Germinal center (tissue), 1 donor: Measurements from ENCODE around the gene WDR49.
"Not testable (repeated sequence)": the region's sequence is repeated elsewhere in the genome, so short reads cannot be mapped to it uniquely, and the experiment has no call there.

Experiments
- DNase-seq: peaks from one replicate; pipeline ENCODE4 v3.0.0; 2012; ENCODE audit warnings: mixed read lengths, low spot score

Gene WDR49

DNA sequence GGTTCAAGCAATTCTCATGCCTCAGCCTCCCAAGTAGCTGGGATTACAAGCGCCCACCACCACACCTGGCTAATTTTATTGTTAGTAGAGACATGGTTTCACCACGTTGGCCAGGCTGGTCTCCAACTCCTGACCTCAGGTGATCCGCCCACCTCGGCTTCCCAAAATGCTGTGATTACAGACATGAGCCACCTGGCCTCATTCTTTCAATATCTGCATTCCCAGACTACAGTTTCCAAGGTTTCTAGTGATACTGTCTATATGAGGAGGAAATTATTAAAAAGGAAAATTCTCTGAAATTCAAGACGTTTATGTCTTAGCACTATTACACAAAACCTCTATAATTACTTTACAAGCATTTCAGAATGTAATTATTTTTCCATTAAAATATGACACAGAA is 39.5 kb downstream of the WDR49 start:
- DNase-seq, result not testable (repeated sequence)

- no peak for DNase-seq
These were observed 42.0 kb downstream of the WDR49 start for GRCh38 chr3:167611718-167612117.

- no peak for DNase-seq
These were observed 44.6 kb downstream of the WDR49 start for GRCh38 chr3:167609156-167609555.

DNA sequence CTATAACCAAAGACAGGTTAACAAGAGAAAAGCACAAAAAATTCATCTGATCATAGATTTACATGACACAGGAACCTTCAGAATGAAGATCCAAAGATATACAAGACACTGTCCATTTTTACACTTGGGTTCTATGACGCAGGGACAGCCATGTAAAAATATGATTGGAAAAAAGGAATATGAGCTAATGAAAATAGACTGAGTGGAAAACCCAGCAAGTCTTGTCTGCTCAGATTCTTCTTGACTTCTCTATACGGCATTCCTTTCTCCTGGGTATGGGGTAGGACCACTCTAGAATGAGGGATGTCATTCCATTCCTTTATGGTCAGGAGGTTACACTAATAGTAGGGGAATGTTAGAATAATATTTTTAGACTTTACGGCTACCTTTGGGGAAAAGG is 46.9 kb downstream of the WDR49 start:
- DNase-seq, result no peak

GRCh38 chr3:167605871-167606270 is 47.9 kb downstream of the WDR49 start:
- DNase-seq, result no peak

GRCh38 chr3:167602041-167602440 is 51.7 kb downstream of the WDR49 start:
- no peak for DNase-seq

DNA sequence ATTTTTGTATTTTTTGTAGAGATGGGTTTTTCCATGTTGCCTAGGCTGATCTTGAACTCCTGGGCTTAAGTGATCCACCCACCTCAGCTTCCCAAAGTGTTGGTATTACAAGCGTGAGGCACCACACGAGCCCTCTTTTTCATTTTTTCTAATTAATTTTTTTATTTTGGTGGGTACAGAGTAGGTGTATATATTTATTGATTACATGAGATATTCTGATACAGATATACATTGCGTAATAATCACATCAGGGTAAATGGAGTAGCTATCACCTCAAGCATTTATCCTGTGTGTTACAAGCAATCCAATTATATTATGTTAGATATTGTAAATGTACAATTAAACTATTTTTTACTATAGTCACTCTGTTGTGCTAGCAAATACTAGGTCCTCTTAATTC is 66.1 kb downstream of the WDR49 start:
- no peak for DNase-seq

GRCh38 chr3:167575000-167575600 is 78.6 kb downstream of the WDR49 start:
- no peak for DNase-seq

DNA sequence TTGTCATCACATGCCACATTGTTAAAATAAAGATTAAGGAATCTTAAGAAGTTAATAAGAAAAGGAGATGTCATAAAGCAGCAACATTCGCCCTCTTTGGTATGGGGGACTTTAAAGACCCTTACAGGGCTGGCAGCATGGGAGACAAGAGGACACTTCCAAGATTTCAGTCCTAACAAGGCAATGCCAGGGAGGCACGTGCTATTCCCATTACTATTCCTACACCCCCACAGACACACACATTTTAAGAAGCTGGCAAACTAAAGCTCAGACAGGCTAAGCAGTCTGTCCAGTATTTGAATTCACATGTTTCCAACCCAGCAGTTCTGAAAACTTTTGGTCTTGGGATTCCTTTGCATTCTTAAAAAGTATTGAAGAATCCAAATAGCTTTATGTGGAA is 80.8 kb downstream of the WDR49 start:
- DNase-seq, result no peak

DNA sequence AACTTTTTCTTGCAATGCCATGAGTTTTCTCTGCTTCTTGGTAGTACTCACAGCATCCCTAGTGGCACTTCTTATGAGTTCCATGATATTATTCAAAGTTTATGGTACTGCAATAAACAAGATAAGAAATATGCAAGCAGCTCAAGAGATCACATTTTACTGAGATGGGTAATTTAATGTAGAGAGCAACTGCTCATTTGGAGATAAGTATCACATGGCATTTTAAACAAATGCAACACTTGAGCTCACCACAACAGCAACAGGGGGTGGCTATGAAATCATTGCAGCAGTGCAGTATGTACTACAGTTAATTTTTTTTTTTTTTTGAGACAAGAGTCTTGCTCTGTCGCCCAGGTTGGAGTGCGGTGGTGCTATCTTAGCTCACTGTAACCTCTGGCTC is 85.1 kb downstream of the WDR49 start:
- DNase-seq, result no peak

DNA sequence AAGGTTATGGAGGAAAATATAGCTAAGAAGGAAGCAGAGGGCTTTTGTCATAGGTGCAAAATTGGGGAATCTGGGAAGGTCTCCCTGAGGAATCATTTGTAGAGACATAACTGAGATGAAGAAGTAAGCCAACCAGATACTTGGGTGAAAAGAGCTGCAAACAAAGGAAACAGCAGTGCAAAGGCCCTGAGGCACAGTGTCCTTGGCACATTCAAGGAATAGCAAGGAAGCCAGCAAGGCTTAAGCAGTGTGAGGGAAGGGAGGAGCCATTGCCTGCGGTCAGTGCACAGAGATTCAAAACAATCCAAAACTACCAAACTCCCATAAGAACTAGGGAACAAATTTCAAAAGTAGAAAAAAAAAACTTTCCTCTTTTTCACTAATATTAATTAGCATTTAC is 88.3 kb downstream of the WDR49 start:
- DNase-seq, result no peak

- no peak for DNase-seq
These were observed 89.1 kb downstream of the WDR49 start for GRCh38 chr3:167564612-167565011.

DNA sequence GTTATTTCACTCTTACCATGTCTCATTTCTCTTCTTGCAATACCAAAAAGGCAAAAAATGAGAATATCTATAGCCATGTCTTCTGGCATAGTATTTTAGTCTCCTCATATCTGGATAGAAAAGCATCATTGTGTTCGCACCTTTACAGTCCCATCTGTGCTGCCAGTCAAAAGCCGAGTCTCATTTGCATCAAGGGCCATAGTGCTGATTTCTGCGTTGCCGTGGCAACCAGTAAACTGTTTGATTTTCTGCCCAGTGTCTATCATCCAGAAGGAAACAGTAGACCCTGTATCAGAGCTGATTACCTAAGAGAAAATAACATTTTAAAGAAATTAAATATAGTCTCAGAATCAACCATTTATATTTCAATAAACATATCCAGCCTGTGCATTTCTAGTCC is 93.8 kb downstream of the WDR49 start:
- no peak for DNase-seq

GRCh38 chr3:167554898-167555297 is 98.8 kb downstream of the WDR49 start:
- no peak for DNase-seq

- no peak for DNase-seq
These were observed 115.7 kb downstream of the WDR49 start for GRCh38 chr3:167538081-167538480.

- DNase-seq, result no peak
These were observed 132.8 kb downstream of the WDR49 start for GRCh38 chr3:167521006-167521355.

GRCh38 chr3:167520266-167521005 is 133.3 kb downstream of the WDR49 start:
- no peak for DNase-seq

DNA sequence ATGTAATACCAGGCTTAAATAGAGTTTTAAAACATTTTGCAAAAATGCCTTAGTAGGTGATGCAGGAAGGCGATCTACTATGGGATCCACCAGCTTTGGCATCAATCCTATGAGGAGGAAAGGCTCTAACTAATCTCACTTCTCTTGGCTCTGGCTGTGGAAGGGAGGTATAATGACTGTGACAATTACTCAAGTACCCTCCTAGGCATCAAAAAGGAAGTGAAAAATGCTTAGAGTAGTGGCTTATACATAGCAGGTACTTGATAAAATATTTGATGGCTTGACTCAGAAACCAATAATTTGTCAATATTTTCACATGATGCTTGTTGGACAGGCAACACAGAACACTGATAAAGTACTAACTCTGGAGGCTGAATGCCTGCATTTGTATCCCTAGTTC is 145.8 kb downstream of the WDR49 start:
- no peak for DNase-seq

DNA sequence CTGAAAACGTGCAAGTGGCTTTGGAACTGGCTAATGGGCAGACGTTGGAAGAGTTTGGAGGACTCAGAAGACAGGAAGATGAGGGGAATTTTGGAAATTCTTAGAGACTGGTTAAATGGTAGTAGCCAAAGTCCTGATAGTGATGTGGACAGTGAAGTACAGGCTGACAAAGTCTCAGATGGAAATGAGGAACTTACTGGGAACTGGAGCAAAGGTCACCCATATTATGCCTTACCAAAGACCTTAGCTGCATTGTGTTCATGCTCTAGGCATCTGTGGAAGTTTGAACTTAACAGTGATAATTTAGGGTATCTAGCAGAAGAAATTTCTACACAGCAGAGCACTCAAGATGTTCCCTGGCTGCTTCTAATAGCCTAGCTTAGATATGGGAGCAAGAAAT is 151.3 kb downstream of the WDR49 start:
- DNase-seq, result no peak

DNA sequence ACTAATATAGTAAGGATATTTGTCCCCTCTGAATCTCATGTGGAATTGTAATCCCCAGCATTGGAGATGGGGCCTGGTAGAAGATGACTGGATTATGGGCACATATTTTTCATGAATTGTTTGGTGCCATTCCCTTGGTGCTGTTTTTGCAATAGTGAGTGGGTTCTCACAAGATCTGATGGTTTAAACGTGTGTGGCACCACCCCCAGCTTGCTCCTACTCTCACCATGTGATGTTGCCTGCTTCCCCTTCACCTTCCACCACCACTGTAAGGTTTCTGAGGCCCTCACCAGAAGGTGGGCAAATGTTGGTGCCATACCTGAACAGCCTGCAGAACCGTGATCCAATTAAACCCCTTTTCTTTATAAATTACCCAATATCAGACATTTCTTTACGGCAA is 151.8 kb downstream of the WDR49 start:
- no peak for DNase-seq

DNA sequence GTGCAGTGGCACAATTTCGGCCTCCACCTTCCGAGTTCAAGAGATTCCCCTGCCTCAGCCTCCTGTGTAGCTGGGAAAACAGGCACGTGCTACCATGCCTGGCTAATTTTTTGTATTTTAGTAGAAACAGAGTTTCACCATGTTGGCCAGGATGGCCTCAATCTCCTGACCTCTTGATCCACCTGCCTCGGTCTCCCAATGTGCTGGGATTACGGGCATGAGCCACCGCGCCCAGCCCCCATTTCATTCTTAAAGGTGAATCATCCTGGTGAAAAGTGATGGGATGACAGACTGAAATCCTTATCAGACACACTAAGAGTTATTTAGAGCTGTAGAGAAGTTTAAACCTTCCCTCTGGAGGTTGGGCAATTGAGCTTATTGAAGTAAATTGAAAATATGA is 155.8 kb downstream of the WDR49 start:
- no peak for DNase-seq

DNA sequence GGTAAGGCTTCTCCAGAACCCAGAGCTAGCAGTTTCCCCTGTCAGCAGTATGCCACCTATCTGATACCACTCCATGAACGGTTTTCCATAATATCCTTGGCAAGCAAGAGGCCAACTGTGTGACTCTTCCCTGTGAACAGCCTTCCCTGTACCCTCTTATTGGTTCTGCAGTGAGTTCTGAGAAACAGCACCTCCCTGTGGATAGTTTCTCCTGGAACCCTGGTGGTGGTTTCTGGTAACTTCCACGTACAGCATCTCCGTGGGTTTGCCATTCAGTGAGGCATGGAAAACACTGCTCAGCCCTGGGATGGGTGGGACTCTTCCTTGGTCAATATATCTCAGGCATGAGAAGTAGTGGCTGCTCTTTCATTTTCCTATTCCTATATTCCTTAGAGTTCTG is 160.5 kb downstream of the WDR49 start:
- DNase-seq, result no peak

DNA sequence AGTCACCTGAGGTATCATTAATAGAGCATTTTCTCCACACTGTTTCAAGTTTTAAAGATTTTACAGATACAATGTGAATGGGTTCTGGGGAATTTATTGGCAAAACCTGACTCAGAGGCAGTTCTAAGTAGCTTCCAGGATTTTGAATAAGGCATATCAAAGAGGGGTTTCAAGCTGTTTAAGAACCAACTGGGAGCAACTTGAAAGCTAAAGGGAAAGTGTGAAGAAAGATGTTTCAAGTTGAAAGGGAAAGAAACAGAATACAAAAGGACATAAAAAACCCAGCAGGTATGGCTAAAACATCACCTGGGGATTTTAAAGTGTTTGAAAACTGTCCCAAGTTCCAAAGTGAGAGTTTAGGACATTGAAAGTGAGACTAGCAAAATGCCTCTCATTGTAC is 162.1 kb downstream of the WDR49 start:
- no peak for DNase-seq

DNA sequence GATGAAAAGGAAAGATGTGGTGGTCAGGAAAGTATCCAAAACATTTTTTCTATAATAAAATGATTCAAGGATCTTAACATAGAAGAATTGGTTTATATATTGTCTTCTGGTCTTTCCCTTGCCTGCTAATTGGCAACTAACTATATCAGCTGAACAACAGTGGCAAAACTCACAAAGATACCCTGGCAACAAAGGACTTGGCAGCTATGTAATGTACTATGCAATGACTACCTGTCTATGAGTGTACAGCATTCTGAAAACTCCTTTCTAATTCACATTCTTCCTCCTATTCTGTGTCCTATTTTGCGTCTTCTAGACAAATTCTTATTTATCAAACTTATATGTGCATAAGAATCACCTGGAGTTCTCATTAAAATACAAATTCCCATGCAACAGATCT is 164.2 kb downstream of the WDR49 start:
- DNase-seq, result no peak
